Adrenal gland (tissue), 12 donors: ENCODE measurements around the gene IQCC. TPM values are rescaled to one million over a fixed set of nuclear protein-coding genes. Genes with fewer than 3 reads are reported as not detected.
A peak's percentile ranks its signal among the peaks of the same experiment; 100 is the strongest.

Source experiments
- DNase-seq, 7 donors: peaks; one replicate each; pipeline ENCODE4 v3.0.0-alpha.2; 2019 to 2020
- H3K27ac ChIP-seq, 5 donors: fragments of 200-600 bp; sonication (generic) in 4 of 5; 1 replicate in 3 of 5; 2 replicates in 2 of 5; pipeline versions ENCODE4 v1.5.1 to v1.8.0; 2016 to 2020; ENCODE audit warnings: mild to moderate bottlenecking in 1 of 5
- H3K27me3 ChIP-seq: fragments of 200-600 bp; 2 replicates; pipeline ENCODE4 v1.8.0; 2021
- H3K36me3 ChIP-seq, 2 donors: fragments of 200-600 bp; replicated peaks in 1 of 2; 1 replicate in 1 of 2; 2 replicates in 1 of 2; pipeline versions ENCODE4 v1.5.1 to v1.8.0; 2018 to 2022
- H3K4me1 ChIP-seq, 2 donors: fragments of 200-600 bp; replicated peaks in 1 of 2; 1 replicate in 1 of 2; 2 replicates in 1 of 2; pipeline versions ENCODE4 v1.5.1 to v1.8.0; 2018 to 2021
- H3K4me3 ChIP-seq, 4 donors: fragments of 200-600 bp; sonication (generic) in 3 of 4; one replicate each; pipeline ENCODE4 v1.5.1; 2016 to 2018
- H3K9me3 ChIP-seq, 3 donors: fragments of 200-600 bp; sonication (generic) in 1 of 3; replicated peaks in 1 of 3; 1 replicate in 2 of 3; 2 replicates in 1 of 3; pipeline versions ENCODE4 v1.5.1 to v1.8.0; 2016 to 2021
- CTCF ChIP-seq, 6 experiments: fragments of 450-650 bp in 4 of 6; fragments of 200-600 bp in 2 of 6; sonication (generic) in 1 of 6; IDR thresholded peaks; 1 replicate in 5 of 6; 2 replicates in 1 of 6; pipeline versions ENCODE4 v1.5.1 to v1.8.0; 2016 to 2021; ENCODE audit warnings: antibody characterized with exemption in 6 of 6, mild to moderate bottlenecking in 2 of 6, moderate library complexity in 1 of 6
- POLR2A ChIP-seq, 2 donors: fragments of 450-650 bp; IDR thresholded peaks; one replicate each; pipeline ENCODE4 v1.6.1; 2017; ENCODE audit warnings: antibody characterized with exemption in 2 of 2, mild to moderate bottlenecking in 2 of 2, moderate library complexity in 1 of 2
- WGBS, 4 donors: extraction: QIAGEN DNeasy Blood & Tissue Kit in 2 of 4; methylation state at CpG; one replicate each; pipeline versions ENCODE4 v1.1.5 to v1.1.7; 2013 to 2017; 5-methylcytosine and 5-hydroxymethylcytosine counted together
- intact Hi-C, 2 donors: fragments of 100-400 bp; cut with DNase I; formaldehyde crosslinking; loops; one replicate each; pipeline versions ENCODE4 v1.14.1 to v1.15.0; 2022 to 2023
- polyA plus RNA-seq, 3 donors: library from polyadenylated mRNA; stranded (reverse); fragments of 200-250 nt in 2 of 3; fragments of 350-450 nt in 1 of 3; fragmentation: Illumina TruSeq in 1 of 3; extraction: RNeasy Lipid Tissue Mini Kit (QIAGEN cat#74804) in 1 of 3; gene quantifications; one replicate each; pipeline ENCODE4 v1.2.3, GENCODE V29; 2013 to 2014
- total RNA-seq, 9 donors: library from RNA; depleted of rRNA in 4 of 9; stranded (reverse); fragments of >200 nt in 4 of 9; fragments of 120-200 nt in 1 of 9; fragmentation: NEBNext Ultra II Directional in 1 of 9; extraction: Animal tissue kit (Norgen Biotek cat#: 25700) in 1 of 9; gene quantifications; one replicate each; pipeline versions ENCODE4 v1.1.0 to v1.2.4, GENCODE V29; 2013 to 2023
- donor health status: healthy with polysubstance abuse.
- donor health status: Bipolar disorder and iron deficiency.
- donor health status: DM: yes; HTN: yes; CAD: no.
- donor health status: DM: no; HTN: no; CAD: no.
- donor health status: DM: no; HTN: no; CAD: no.
- donor health status: DM: yes; HTN: yes; CAD: no.

The IQCC gene
- total and polyA plus RNA-seq, 12 donors: 1.5 to 3.9 (median 3.0) TPM

- intact Hi-C loops: no loop called here
- Histone ChIP-seq H3K36me3 (peaks cover 0 to 49% of the 10 kb centered on the region in 2 donors), H3K4me3 (peak overlapping the region; percentile 72 to 91 (median 86)), H3K4me1 (peaks cover 21 to 25% of the 10 kb centered on the region in 2 donors), H3K27ac (peak overlapping the region; percentile 82 to 96 (median 90)), H3K27me3 (no peaks in the 10 kb centered on the region), H3K9me3 (no peaks in the 10 kb centered on the region)
- DNase-seq: no peak
- 2 to 14% (median 5%) methylated on average over 12 to 13 of the region's 13 CpGs for WGBS, 4 donors
- TF ChIP-seq POLR2A (IDR thresholded peaks at IDR 0.05): no peak
- no peak for TF ChIP-seq CTCF (IDR thresholded peaks at IDR 0.05)
Measured at GRCh38 chr1:32221581-32221979, 16.1 kb downstream of the IQCC start.

GRCh38 chr1:32221980-32222755 lies 16.7 kb downstream of the IQCC start, which contains the start of the genes EIF3I and TMEM234:
Gene EIF3I, plus strand, starts transcription at chr1:32222407. Its CDS starts 35 bp downstream, at chr1:32222442.
Gene TMEM234, minus strand, starts transcription at chr1:32222353. Its CDS starts 31 bp downstream, at chr1:32222322.
- no peak for TF ChIP-seq CTCF (IDR thresholded peaks at IDR 0.05)
- TF ChIP-seq POLR2A (IDR thresholded peaks at IDR 0.05): peak; percentile 42 to 74
- no peaks in the 10 kb centered on the region for H3K27me3 ChIP-seq
- peak within 1 kb of the TSS; percentile 82 to 96 (median 90) for H3K27ac ChIP-seq
- peak; percentile 92 to 97 (median 94) for DNase-seq
- intact Hi-C loops: no loop called here
- WGBS, 4 donors: 0 to 2% (median 0%) methylated on average over 33 to 46 of the region's 46 CpGs
- no peaks in the 10 kb centered on the region for H3K9me3 ChIP-seq
- peaks cover 0 to 49% of the 10 kb centered on the region in 2 donors for H3K36me3 ChIP-seq
- peaks cover 21 to 25% of the 10 kb centered on the region in 2 donors for H3K4me1 ChIP-seq
- H3K4me3 ChIP-seq: peak within 1 kb of the TSS; percentile 72 to 91 (median 86)

- Histone ChIP-seq H3K4me3 (no peak overlapping the region), H3K4me1 (peaks cover 21 to 31% of the 10 kb centered on the region in 2 donors)
- intact Hi-C loops: no loop called here
Measured at GRCh38 chr1:32223683-32224082, 18.2 kb downstream of the IQCC start.

More at GRCh38 chr1:32223683-32224082, 18.2 kb downstream of the IQCC start:
- 48 to 76% (median 70%) methylated on average over 3 of the region's 3 CpGs for WGBS, 4 donors
- TF ChIP-seq CTCF (IDR thresholded peaks at IDR 0.05) (no peak), POLR2A (IDR thresholded peaks at IDR 0.05) (no peak)
- Histone ChIP-seq H3K9me3 (no peaks in the 10 kb centered on the region), H3K27ac (peak overlapping the region in 3 of 5 donors; percentile 57 to 90 (median 87)), H3K27me3 (no peaks in the 10 kb centered on the region), H3K36me3 (peaks cover 0 to 62% of the 10 kb centered on the region in 2 donors)
- DNase-seq: no peak
